MG63 (cell line): Measurements from ENCODE around the gene IQCE. TPM values are rescaled to one million over a fixed set of nuclear protein-coding genes. Genes with fewer than 3 reads are reported as not detected.

Experiments
- DNase-seq: peaks from one replicate; pipeline ENCODE4 v3.0.0-alpha.2; 2020
- H3K27me3 ChIP-seq: fragments of 250-450 bp; sonication (Bioruptor Pico); 2 replicates; pipeline ENCODE4 v1.5.1; 2020; ENCODE audit warnings: mild to moderate bottlenecking, moderate library complexity
- H3K36me3 ChIP-seq: fragments of 250-450 bp; sonication (Bioruptor Pico); 2 replicates; pipeline ENCODE4 v1.5.1; 2020; ENCODE audit warnings: mild to moderate bottlenecking, moderate library complexity
- H3K4me3 ChIP-seq: fragments of 250-450 bp; sonication (Bioruptor Pico); 2 replicates; pipeline ENCODE4 v1.5.1; 2020; ENCODE audit warnings: mild to moderate bottlenecking, moderate library complexity
- H3K9me3 ChIP-seq: fragments of 250-450 bp; sonication (Bioruptor Pico); 2 replicates; pipeline ENCODE4 v1.5.1; 2020; ENCODE audit warnings: mild to moderate bottlenecking, moderate library complexity
- total RNA-seq: library from RNA; depleted of rRNA; stranded (reverse); fragments of >200 nt; shearing (Covaris generic); gene quantifications from 2 replicates; pipeline ENCODE4 v1.2.3, GENCODE V29; 2014; ENCODE audit warnings: low replicate concordance

The IQCE gene
- total RNA-seq, 1 experiment from 2014 or later: 18.2 TPM

DNA sequence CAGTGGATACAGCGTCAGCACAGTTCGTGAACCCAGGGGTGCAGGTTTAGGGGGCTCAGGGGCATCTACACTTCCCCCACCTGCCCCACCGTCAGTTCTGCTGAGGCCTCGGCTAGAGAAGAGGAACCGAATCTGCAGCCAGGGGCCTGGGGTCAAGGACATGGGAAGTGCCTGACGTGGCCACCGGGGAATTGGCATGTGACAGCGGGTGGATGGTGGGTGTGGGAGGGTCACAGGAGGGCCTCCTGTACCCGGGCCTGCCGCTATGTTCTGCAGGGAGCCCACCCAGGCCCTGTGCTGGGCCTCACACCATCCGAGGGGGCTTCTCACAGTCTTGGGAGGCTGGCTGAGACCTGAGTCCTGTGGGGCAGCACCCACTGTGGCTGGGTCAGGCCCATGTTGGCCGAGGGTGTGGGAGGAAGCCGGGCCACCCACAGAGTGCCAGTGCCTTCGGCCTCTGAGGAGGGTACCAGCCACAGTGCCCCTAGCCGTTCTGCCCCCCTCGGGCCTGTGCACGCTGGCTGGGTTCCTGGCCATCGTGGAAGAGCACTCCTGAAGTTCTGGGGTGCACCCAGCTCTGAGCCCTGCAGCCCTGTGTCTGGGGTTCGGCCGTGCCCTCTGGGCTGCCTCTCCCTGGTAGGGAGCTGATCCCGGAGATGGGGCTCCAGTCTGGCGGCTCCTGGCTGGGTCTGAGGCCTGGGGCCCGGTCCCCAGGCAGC is 78.9 kb downstream of the IQCE start:
- no peak overlapping the region for H3K4me3 ChIP-seq
- H3K36me3 ChIP-seq: peaks cover 16% of the 10 kb centered on the region
- DNase-seq: no peak
- no peaks in the 10 kb centered on the region for H3K27me3 ChIP-seq
- H3K9me3 ChIP-seq: no peaks in the 10 kb centered on the region

DNA sequence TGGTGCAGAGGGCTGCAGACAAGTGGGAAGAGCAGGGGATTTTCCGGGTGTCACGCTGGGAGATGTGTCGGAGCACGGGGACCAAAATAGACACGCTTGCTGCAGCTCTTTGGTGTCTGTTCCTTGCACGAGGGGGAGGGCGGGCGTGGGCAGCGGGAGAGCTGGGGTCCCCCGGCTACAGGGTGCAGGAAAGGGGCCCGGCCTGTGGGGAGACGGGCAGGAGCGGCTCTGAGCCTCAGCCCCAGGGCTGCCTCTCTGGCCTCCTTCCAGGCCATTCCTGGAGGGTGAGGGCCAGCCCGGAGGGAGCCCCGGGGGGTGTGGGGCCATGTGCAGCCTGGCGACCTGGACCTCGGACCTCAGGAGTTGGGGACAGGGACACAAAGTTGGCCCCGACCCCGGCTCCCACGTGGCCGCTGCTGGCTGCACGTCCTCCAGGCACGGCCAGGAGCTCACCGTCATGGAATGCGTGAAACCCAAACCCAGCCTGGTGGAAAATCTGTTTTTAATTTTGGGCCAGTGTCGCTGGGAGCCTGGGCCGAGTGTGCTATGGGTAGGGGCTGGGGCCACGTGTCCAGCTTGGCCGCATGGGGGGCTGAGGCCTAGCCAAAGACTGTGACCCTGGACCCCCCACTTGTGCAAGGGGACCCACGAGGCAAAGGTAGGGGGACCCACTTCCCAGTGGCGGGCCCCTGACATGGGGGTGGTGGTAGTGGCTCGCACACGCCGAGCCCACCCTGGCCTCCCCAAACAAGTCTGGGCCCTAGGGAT is 79.6 kb downstream of the IQCE start:
- Histone ChIP-seq H3K27me3 (no peaks in the 10 kb centered on the region), H3K9me3 (no peaks in the 10 kb centered on the region), H3K4me3 (no peak overlapping the region), H3K36me3 (peaks cover 13% of the 10 kb centered on the region)
- peak; percentile 57 for DNase-seq

DNA sequence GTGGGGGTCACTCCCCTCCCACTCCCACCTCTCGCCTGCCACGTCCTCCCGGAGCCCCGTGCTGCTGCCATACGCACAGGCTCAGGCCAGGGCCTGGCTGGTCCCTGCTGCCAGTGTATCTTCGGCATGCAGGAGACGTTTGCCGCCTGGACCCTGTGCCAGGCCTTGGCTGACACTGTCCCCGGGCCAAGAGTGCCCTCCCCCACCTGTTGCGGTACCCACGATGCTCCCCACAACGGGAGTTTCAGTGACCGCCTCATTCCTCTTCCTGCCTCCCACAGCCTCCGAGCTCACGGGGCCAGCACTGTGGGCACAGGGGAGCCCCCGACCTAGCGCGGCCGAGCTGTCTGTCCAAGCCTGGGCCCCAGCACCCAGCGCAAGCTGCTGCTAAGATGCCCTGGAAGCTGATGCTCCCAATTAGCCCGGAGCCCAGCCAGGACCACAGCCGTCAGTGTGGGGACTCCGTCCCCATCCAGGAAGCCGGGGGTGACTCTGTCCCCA is 80.5 kb downstream of the IQCE start:
- no peak for DNase-seq
- H3K36me3 ChIP-seq: peaks cover 13% of the 10 kb centered on the region
- no peak overlapping the region for H3K4me3 ChIP-seq
- H3K27me3 ChIP-seq: no peaks in the 10 kb centered on the region
- no peaks in the 10 kb centered on the region for H3K9me3 ChIP-seq

DNA sequence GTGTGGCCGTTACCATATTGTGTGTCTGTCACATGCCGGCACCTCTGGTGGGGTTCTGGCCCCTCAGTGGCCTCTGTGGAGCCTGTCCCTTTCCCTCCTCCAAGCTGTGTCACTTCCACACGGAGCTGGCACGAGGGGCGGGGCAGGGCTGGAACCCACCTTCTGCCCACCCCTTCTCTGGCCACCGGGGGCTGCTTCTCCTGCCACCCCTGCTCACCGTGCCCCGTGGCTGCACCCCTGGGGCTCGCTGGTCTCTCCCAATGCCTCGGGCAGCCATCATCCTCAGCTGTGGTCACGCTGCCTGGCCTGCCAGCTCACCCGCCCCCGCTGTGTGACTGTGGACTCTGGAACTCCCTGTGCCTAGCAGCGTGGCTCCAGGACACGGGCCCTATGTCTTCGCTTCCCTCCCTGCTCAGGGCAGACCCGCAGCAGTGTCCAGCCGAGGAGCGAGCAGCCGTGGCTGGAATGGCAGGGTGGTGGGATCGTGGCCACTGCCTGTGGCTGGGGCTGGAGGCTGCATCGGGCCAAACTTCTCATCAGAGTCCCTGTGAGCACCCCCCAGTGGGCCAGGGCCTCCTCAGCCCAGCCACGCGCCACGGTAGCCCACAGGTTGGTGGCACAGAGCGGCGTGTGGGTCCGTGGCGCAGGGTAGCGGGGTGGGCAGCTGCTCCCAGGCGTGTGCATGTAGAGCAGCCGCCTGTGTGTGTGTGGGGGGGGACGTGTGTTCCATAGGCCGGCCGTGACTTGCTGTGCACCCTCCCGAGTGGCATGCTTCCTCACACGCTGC is 81.1 kb downstream of the IQCE start:
- Histone ChIP-seq H3K36me3 (peaks cover 11% of the 10 kb centered on the region), H3K4me3 (no peak overlapping the region), H3K27me3 (no peaks in the 10 kb centered on the region), H3K9me3 (no peaks in the 10 kb centered on the region)
- no peak for DNase-seq

DNA sequence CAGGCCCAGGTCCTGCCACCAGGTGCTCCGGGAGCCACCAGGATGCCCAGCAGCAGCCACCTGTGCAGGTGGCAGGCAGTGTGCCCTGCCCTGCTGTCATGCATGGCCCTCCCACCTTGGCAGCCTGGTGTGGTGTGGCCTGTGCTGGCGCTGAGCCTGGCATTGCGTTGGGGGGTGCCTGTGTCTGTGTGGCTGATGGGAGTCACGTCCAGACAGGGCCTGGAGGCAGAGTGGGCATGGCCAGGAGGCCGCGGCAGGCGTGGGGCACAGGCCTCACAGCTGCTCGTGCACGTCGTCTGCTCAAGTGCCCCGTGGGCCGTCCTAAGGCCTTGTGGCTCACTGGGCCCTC is 81.7 kb downstream of the IQCE start:
- Histone ChIP-seq H3K9me3 (no peaks in the 10 kb centered on the region), H3K4me3 (no peak overlapping the region), H3K27me3 (no peaks in the 10 kb centered on the region), H3K36me3 (peaks cover 8% of the 10 kb centered on the region)
- no peak for DNase-seq

DNA sequence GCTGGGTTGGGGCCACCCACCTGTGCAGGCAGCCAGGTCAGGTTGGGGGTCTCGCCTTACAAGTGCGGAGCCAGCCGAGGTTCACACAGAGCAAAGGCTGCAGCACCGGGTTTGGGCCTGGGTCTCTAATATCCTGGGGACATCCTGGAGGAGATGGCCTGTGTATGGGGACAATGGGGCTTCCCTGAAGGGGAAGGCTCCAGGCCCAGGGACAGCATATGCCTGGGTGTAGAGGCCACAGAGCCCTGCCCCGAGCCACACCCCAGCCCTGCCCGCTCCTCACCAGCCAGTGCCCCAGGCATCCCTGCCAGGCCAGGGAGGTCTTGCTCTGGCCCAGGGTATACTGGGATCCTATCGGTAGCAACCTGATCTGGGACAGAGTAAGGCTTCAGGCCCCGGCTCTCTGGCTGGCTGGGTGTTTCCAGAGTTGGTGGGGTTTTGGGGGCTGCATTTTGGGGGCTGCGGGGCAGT is 82.1 kb downstream of the IQCE start:
- H3K36me3 ChIP-seq: peaks cover 4% of the 10 kb centered on the region
- no peaks in the 10 kb centered on the region for H3K9me3 ChIP-seq
- H3K27me3 ChIP-seq: no peaks in the 10 kb centered on the region
- 0 out of 2 replicates have a peak overlapping the region, but pooled peaks have one; percentile 3 for H3K4me3 ChIP-seq
- peak; percentile 64 for DNase-seq

DNA sequence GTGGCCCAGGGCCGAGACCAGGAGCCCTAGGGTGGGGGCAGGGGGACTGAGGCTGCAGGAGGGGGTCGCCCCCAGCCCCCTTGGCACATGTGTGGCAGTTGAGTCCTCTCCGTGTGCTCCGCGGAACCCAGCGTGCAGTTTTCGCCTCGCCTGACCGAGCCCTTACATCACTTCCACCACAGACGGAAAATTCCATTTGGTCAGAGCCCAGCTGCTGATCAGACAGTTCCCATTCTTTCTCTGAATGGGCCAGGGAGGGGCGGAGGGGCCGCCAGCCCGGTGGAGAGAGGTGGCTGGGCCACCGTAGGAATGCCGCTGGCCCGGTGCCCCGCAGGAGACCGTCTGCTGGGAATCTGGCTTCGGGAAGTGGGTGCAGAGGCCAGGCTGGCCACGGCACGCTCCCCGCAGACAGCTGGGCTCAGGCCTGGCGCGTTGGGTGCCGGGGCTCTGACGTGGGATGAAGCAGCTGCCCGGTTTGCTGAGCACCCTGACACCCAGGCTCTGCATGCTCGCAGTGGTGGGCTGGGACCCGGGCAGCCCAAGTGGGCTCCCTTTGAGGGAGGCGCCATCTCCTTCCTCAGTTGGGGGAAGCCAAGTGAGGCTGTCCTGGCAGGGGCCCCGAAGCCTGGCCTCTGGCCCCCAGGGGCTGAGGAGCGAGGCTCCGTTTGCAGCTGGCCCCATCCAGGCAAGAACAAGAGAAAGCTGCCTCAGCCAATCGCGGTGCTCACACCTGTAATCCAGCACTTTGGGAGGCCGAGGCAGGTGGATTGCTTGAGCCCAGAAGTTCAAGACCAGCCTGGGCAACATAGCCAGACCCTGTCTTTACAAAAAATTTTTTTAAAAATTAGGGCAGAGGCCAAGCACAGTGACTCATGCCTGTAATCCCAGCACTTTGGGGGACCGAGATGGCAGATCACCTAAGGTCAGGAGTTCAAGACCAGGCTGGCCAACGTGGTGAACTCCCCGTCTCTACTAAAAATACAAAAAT is 82.9 kb downstream of the IQCE start:
- peaks cover 3% of the 10 kb centered on the region for H3K36me3 ChIP-seq
- H3K27me3 ChIP-seq: no peaks in the 10 kb centered on the region
- no peaks in the 10 kb centered on the region for H3K9me3 ChIP-seq
- peak; percentile 98 for DNase-seq
- H3K4me3 ChIP-seq: 0 out of 2 replicates have a peak overlapping the region, but pooled peaks have one; percentile 3

DNA sequence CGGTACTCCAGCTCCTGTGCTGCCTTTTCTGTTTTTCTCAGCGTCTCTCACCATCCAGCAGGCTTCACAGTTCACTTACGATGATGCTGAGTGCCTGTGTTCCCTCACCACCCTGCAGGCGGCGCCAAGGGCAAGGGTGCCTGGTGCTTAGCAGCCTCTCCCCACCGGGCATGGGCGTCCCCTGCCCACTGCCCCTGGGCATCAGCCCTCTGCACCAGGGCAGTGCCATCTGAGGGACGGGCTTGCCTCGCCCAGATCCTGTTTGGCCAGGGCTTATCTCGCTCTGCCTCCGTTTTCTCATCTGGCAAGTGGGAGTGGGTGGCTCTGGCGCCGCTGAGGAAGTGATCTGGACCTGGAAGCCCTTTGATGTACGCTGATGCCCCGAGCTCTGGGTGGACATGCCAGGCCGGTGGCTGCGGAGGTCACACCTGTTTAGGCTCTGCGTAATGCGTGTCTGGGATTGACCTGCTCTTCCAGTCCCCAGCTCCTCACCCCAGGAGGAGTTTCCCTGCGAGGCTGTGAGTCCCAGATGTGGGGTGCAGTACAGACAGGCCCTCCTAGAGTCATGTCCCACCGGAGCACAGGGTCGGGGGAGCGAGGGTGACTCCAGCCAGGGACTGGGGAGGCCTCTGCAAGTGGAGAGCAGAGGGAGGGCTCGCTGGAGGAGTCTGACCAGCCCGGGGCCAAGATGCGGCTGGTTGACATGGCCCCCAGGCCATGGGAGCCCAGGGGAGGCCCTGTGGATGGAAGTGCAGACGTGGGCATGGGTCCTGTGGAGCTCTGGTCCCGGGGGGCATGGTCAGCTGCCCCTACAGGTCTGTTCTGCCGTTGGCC is 84.8 kb downstream of the IQCE start:
- DNase-seq: no peak
- H3K9me3 ChIP-seq: no peaks in the 10 kb centered on the region
- no peaks in the 10 kb centered on the region for H3K27me3 ChIP-seq
- H3K4me3 ChIP-seq: no peak overlapping the region
- H3K36me3 ChIP-seq: peaks cover 14% of the 10 kb centered on the region

DNA sequence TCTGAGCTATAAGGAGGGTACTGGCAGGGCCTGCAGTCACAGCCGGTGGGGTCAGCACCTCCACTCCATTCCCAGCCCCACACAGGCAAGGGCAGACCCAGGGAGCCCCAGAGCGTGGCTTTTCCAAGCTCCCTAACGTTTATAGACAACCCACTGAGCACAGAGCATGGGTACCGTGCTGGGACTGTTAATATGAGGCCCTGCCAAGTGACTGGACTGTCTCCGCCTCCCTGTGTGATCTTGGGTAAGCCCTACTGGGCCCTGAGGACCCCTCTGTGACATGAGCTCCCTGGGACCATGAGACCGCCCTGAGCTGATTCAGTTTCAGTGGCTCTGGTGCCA is 85.4 kb downstream of the IQCE start:
- no peaks in the 10 kb centered on the region for H3K27me3 ChIP-seq
- peaks cover 14% of the 10 kb centered on the region for H3K36me3 ChIP-seq
- H3K4me3 ChIP-seq: no peak overlapping the region
- no peaks in the 10 kb centered on the region for H3K9me3 ChIP-seq
- no peak for DNase-seq

DNA sequence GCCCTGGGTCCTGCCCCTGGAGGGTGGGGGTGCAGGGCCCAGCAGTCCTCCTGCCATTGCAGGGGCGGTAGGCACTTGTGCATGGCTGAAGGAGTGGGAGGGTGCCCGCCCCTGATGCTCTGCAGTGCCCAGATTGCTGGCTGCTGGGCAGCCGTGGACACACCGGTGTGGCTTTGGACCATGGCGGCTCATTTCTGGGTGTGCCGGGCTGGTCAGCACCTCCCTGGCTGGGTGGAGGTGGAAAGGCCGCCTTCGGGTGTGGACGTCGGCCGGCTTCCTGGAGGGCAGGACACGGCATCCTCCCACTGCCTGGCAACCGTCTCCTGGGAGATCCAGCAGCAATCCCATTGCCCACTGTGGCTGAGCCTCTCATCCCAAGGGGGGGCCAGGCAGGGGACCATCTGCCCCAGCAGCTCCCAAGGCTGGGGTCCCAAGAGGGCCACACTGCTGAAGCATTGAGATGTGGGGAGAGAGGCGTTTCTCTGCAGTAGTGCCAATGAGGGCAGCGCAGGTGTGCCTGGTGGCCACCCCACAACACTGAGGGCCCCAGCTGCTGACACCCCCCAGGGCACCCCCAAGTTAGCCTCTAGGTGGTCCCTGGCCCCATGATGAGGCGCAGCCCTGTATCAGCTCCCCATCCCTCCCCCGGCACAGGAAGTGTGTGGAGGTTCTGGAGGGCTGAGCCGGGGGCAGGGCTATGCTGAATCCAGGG is 85.9 kb downstream of the IQCE start:
- H3K4me3 ChIP-seq: no peak overlapping the region

DNA sequence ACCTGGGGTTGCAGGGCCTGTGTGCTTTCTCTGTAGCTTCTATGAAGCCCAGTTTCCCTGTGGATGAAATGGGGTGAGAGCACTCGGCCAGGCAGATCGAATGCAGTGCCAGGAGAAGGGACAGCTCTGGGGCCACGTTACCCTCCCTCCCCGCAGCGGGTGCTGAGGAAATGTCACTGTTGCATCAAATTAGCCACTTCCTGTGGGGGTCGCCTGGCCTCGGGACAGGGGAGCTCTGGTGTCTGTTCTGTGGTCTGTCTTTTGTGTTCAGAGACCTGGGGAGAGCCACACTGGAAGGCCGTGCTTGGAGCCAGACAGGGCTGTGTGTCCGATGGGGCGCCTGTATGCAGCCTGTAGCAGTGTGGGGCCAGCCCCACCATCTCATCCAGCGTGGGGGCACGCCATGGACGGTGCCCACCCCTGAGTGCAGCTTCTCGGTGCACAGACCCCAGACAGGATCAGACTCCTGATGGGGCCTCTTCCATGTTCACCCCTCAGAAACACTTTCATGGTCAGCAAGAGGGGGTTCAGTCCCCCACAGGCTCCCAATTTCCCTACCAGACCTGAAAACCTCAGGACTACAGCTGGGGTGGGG is 86.6 kb downstream of the IQCE start:
- H3K36me3 ChIP-seq: peaks cover 14% of the 10 kb centered on the region
- no peaks in the 10 kb centered on the region for H3K27me3 ChIP-seq
- H3K9me3 ChIP-seq: no peaks in the 10 kb centered on the region
- no peak for DNase-seq
- no peak overlapping the region for H3K4me3 ChIP-seq

More for the DNA sequence above, 85.9 kb downstream of the IQCE start:
- Histone ChIP-seq H3K9me3 (no peaks in the 10 kb centered on the region), H3K27me3 (no peaks in the 10 kb centered on the region), H3K36me3 (peaks cover 14% of the 10 kb centered on the region)
- DNase-seq: no peak

DNA sequence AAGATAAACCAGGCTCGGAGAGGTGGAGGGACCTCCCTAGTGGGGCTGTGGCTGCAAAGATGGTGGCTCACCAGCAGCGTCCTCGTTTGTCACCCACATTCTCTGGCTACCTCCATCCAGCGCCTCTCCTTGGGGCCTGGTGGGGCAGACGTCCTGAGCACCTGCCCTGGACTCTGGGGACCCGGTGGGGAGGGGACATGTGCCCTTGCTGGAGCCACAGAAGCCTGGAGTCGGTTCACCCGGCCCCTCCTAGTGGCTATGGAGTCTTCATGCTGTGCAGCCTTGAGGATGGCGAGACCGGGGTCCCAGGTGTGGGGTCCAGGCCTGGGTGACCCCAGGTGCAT is 87.5 kb downstream of the IQCE start:
- Histone ChIP-seq H3K27me3 (no peaks in the 10 kb centered on the region), H3K4me3 (no peak overlapping the region), H3K36me3 (peaks cover 14% of the 10 kb centered on the region), H3K9me3 (no peaks in the 10 kb centered on the region)
- no peak for DNase-seq

DNA sequence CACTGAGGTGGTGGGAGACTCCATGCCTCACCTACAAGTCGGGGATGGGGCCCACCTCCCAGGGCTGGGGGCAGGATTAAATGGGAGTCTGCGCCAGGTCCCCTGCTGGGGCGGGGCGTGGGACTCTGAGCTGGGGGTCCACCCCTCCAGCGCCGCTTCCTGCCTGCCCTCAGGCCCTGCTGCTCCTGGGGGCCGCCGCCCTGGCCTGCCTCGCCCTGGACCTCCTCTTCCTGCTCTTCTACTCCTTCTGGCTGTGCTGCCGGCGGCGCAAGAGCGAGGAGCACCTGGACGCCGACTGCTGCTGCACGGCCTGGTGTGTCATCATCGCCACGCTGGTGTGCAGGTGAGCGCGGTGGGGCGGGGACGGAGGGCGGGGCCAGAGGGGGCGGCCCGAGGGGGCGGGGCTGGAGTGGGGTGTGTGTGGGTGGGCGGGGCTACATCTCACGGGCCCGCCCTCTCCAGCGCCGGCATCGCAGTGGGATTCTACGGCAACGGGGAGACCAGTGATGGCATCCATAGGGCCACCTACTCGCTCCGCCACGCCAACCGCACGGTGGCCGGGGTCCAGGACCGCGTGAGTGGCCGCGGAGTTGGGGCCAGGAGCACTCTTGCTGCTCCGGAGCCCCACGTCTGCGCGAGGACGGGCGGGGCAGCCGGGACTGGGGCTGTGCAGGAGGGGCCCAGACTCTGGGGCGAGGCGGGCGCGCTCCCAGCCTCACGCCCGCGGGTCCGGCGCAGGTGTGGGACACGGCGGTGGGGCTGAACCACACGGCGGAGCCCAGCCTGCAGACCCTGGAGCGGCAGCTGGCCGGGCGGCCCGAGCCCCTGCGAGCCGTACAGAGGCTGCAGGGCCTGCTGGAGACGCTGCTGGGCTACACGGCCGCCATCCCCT is 88.1 kb downstream of the IQCE start:
- peaks cover 14% of the 10 kb centered on the region for H3K36me3 ChIP-seq
- H3K27me3 ChIP-seq: no peaks in the 10 kb centered on the region
- H3K9me3 ChIP-seq: no peaks in the 10 kb centered on the region
- no peak overlapping the region for H3K4me3 ChIP-seq
- no peak for DNase-seq
